GM19023 (cell line): Measurements from ENCODE around the gene IFT122.
"Not testable (repeated sequence)": the region's sequence is repeated elsewhere in the genome, so short reads cannot be mapped to it uniquely, and the experiment has no call there.

Experiments used
- ATAC-seq: cut with Tn5 transposase; IDR thresholded peaks from one replicate; pipeline ENCODE4 v1.9.1; 2021; ENCODE audit warnings: mild to moderate bottlenecking, moderate library complexity; ENCODE audit not compliant: unreplicated experiment

IFT122 gene

GRCh38 chr3:129439817-129440617 lies at the start of gene IFT122, which contains the start of gene MBD4:
TSS of gene IFT122 (plus strand) at chr3:129440224. CDS start at chr3:129440331, 107 bp downstream.
TSS of gene MBD4 (minus strand) at chr3:129439948. CDS start at chr3:129439833, 115 bp downstream.
- ATAC-seq, result peak; percentile 88

DNA sequence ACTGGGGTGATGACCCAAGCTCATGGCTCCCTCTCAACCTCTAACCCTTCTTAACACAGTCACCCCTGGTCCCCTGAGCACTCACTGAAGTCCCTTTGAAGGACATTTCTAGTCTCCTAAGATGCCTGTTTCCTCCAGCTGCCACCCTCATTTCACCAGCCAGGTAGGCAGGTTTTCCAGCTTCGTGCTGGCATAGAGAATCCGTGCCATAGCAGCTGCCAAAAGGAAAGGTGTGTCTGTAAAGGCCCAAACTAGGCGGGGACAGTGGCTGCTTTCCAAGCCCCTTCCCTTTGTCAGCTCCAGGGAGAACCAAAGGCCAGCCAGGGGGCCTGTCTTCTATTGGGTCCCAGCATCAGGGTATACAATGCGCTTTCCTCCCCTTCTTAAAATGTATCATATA lies 48.4 kb upstream of the IFT122 start:
- ATAC-seq, result not testable (repeated sequence)

DNA sequence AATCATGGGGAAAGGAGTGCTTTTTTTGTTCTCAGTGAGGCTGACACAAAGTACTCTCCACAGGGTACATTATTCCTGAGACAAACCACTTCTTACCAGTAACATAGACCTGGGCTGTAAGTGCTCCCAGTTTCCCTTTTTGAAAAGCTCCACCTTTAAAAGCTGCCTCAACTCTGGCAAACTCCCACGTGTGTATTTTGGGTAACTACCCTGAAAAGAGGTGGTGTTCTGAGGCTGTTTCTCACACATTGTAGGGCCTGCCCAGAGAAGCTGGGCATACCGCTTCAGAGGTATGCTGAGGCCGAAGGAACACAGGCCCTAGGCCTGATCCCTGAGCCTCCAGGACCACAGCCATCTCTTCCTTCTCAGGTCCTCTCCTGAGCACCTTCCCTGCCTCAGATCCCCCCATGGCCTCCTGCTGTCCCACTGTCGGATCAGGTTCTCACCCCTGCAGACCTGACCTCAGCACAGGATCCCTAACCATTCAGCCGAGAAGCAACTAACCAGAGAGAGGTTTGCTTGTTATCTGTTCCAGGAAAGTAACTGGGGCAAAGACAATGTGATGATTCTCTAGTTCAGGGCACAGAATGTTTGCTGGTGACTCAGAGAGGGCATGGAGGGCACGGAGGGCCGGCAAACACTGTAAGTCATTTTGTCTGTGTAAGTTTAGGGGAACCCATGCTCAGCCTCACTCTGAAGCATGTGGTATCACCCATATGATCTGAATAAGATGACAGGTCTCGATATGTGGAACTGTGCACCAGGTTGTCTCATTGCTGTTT lies 47.7 kb upstream of the IFT122 start:
- not testable (repeated sequence) for ATAC-seq

- ATAC-seq, result no peak
Measured at GRCh38 chr3:129393271-129393670, 46.8 kb upstream of the IFT122 start.

- ATAC-seq, result not testable (repeated sequence)
Measured at GRCh38 chr3:129393760-129394564, 46.1 kb upstream of the IFT122 start.

DNA sequence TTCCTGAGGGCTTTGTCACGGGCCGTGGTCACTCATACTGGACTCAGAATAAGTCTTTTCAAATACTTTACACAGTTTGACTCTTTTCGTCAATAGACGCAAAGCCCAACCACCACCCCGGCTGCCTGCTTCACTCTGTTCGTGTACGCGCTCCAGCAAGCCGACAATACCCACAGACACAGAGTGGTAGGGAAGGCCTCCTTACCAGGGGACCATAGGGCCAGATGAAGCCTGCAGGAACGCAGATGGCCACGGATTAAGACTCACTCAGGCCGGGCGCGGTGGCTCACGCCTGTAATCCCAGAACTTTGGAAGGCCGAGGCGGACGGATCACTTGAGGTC lies 41.2 kb upstream of the IFT122 start:
- peak; percentile 8 for ATAC-seq

DNA sequence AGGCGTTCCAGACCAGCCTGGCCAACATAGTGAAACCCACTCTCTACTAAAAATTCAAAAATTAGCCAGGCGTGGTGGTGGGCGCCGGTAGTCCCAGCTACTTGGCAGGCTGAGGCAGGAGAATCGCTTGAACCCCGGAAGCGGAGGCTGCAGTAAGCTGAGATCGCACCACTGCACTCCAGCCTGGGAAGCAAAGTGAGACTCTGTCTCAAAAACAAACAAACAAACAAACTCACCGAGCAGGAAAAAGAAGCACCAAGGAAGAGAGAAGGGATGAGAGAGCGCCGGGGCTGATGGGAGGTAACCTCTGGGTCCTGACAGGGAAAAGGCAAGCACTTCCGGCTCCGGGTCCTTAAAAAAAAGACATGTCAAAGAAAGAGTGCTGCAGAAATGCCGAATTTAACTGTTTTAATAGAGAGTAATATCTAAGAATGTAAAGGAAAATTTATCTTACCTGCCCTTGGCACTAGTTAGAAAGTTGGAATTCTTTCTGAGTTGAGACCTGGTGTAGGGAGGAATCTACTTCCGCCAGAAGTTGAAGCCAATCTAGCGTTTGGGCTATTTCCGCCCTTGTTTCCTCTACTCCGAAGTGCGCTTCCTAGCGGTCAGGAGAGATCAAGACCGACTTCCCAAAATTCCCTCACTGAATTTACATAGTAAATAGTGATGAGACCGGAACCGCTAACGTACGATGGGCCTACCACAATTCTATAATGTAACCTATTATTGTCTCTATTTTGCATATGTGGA lies 40.7 kb upstream of the IFT122 start:
- ATAC-seq, result peak; percentile 73

- peak; percentile 14 for ATAC-seq
Measured at GRCh38 chr3:129399895-129400357, 40.1 kb upstream of the IFT122 start.

DNA sequence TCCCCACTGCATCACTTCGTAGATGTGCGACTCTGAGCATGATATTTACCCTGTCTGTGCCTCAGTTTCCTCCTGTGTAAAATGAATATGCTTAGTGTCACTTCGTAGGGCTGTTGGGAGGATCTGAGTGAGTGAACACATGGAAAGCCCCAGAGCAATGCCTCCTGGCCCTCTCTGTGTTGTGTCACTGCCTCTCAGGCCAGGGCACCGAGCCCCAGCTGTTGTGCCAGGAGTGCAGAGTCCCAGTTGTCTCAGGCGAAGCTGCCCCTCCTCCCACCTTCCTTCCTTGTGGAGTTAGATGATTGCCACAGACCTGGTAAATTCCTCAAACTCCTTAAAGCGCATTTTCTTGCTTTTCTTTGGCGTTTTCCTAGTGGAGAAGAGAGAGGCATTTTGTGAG lies 37.8 kb upstream of the IFT122 start:
- no peak for ATAC-seq

DNA sequence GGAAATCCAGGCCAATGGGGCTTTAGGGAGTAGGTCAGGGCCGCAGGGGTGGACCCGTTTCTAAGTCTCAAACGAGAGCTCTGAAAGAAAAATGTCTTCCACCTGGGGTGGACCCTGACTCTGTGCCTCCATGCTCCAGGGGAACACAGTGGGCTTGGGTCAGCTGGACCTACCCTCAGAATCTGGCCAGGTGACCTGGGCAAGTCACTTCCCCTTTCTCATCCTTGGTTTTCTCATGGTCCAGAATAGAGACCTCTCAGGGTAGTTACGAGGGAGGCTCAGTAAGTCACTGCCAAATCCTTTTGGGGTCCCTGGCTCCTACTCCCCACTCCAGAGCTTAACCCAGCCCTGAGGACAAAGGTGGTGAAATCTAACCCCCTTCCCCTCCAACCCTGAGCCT lies 37.4 kb upstream of the IFT122 start:
- no peak for ATAC-seq

DNA sequence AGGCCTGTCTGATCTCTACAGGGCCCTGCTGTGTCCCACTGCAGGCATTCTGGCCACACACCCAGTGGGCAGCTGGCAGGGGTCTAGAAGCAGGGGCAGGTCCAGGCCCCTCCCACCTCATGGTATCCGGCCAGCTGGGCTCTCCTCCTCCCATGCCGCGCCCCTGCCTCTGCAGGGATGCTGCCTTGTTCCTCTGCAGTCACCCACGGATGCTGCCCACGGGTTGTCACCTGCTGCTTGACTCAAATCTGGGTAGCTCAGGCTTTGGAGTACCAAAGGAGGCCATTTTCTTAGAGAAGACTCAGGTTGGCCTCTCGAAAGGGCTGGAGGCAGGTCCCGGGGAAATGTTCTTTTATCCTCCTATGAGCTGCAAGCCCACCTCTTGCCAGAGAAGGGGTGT lies 36.6 kb upstream of the IFT122 start:
- ATAC-seq, result no peak

DNA sequence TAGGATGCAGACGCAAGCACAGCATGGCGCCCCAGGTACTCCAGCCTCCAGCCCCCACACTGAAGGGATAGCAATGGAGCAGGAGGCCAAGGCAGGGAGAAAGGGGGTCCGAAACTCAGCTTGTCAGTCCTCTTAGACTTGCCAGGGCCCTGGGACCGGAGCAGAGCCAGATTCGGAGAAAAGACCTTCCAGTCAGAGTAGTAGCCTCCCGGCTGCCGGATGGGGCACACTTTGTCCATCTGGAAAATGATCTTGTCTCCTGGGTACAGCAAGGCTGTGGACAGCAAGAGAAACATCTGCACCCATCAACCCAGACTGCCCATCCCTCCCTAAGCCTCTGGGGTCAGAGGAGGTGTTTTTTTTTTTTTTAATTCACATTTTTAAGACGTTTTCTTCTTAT lies 35.9 kb upstream of the IFT122 start:
- ATAC-seq, result no peak

GRCh38 chr3:129404610-129405009 lies 35.4 kb upstream of the IFT122 start:
- ATAC-seq, result no peak

- no peak for ATAC-seq
Measured at GRCh38 chr3:129409541-129409940, 30.5 kb upstream of the IFT122 start.

GRCh38 chr3:129410971-129411370 lies 29.1 kb upstream of the IFT122 start:
- no peak for ATAC-seq

GRCh38 chr3:129412542-129413198 lies 27.4 kb upstream of the IFT122 start:
- ATAC-seq, result no peak

- ATAC-seq, result not testable (repeated sequence)
Measured at GRCh38 chr3:129413238-129413637, 26.8 kb upstream of the IFT122 start.

- peak; percentile 93 for ATAC-seq
Measured at GRCh38 chr3:129413687-129414506, 26.1 kb upstream of the IFT122 start.

DNA sequence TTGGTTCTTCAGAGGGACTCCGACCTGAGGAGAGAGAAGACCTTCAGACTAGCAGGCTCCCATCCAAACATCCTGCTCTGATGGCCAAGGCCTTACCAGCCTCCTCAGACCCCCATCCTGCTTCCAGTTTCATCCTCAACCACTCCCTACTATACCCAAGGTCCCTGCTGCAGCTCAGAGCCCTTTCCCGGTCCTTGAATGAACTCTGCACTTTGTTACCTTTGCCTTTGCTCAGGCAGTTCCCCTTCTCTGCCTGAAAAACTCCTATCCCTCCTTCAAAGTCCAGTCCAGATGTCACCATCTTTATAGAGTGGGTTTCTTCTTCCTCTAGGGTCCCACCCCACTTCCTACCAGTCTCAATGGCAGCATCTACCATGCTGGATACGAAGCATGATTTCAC lies 24.6 kb upstream of the IFT122 start:
- no peak for ATAC-seq
